ENCODE data around the gene SNRNP25. TPM values are rescaled to one million over a fixed set of nuclear protein-coding genes. Genes with fewer than 3 reads are reported as not detected.

SNRNP25 gene
- 21.6 and 45.2 TPM in 2 replicates for total RNA-seq

DNA sequence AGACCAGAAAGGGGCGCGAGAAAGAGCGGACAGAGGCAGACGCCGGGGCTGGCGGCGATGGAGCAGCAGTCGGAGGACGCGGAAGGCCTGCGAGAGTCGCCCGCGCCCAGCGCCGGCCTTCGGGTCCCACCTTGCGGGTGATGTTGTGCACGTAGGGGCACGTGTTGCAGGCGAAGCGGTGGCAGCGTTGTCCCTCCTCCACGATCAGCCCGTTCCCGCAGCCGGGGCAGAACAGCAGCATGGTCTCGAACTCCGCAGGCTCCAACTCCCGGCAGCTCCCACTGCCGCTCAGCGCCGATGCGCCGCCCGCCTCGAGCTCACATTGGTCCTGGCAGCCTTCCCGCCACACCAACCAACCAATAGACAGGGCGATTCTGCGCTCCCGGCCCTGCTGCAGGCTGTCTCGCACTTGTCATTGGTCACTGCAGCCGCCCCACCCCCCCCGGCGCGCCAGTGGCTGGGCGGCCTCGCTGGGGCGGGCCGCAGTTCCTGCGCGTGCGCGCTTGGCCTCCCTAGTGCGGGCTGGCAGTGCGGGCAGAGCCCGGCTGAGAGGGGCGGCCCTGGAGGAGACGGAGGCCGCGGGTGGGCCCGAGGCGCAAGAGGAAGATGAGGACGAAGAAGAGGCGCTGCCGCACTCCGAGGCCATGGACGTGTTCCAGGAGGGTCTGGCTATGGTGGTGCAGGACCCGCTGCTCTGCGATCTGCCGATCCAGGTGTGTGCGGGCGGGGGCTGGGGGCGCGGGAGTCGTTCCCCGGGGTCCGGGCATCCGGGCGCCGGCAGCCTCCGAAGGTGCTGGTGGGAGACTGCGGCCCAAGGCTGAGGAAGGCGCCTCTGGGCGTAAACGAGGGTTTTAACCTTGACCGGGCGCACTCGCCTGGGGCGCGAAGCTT is at the start of gene SNRNP25, which contains the start of gene POLR3K:
SNRNP25 (plus strand) TSS at position 483 of the 891 bp plus-strand sequence; CDS start at position 672, 189 bp downstream.
POLR3K (minus strand) TSS at position 263 of the 891 bp plus-strand sequence; CDS start at position 241, 22 bp downstream.

DNA sequence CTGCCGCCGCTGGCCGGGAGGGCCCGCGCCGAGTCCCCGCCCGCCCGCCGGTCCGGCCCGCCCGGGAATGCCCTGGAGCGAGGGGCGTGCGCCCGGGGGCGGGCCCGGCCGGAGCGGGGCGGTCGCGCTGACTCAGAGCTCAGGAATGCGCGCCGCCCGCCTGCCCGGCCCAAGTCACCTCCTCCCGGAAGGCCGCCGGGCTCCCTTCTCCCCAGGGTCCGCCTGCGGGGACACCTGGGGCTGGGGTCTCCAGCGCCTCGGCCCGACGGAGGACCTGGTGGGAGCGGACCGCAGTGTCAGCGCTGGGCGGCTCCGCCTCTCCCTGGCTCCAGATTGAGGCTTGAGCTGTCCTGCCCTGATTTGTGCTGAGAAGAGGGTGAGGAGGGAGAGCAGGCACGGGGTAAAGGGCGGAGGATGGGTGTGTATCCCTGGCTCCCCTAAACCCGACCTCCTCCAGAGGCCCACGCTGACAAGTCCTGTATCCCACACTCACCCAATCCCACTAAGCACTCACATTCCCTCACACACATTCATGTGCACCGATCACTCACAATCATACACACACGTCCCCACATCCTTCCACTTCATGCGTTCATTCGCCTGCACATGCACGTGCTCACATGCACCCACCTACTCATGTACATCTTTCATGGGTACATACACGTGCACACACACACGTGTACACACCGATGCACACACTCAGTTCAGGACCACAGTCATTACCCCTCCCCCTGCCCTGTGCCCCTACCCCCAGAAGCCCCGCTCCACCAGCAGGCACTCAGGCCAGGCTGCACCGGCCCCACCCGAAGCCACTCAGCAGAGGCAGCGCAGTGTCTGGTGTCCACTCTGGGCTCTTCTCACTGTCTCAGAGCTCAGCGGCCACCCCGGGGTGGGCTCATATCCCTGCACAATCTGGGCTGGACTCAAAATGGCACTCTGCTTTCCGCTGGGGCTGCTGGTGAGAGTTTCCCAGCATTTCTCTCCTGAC is 19.2 kb downstream of the SNRNP25 start, which contains the start of gene RHBDF1:
RHBDF1 (minus strand) TSS at position 71 of the 988 bp plus-strand sequence. CDS start 7,616 bp downstream, outside the sequence.

DNA sequence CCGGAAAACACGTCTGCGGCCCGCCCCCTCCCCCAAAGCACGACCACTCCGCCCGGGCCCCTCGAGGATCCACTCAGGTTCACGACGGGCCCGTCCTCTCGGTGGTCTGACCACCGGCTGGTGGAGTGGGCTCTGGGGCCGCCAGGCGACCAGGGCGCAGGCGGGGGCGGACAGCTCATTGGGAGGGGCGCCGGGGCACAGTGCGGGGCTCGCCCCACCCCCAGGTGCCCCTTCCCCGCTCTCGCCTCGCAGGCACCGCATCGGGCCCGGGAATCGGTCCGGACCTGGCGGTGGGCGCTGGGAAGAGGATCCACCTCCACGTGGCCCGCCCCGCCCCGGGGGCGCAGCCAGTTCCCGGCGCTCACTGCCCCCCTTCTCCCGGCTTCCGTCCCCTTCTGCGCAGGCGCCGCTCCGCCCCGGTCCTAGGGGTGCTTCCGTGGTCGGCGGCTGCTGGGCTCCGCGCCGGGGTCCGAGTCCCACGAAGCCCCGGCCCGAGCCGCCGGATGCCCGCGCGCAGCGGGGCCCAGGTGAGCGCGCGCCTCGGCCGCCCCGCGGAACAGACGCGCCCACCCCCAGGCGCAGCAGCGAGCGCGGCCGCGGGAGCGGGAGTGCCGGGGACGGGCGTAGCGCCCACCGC is 24.3 kb downstream of the SNRNP25 start, which contains the start of gene MPG:
MPG (plus strand) TSS at position 419 of the 637 bp plus-strand sequence; CDS start at position 504, 85 bp downstream.

Other genes starting within 250 kb of the SNRNP25 start
- 7.0 and 10.3 TPM in 2 replicates for gene POLR3K, start 220 bp upstream of the SNRNP25 start, total RNA-seq
- gene RHBDF1, start 18.8 kb downstream of the SNRNP25 start, total RNA-seq, result 20.6 and 36.4 TPM in 2 replicates
- gene MPG, start 24.4 kb downstream of the SNRNP25 start, total RNA-seq, result 138 and 165 TPM in 2 replicates
- 5.5 and 7.8 TPM in 2 replicates for gene NPRL3, start 84.8 kb downstream of the SNRNP25 start, total RNA-seq
- not detected in 2 replicates for gene HBZ, start 98.8 kb downstream of the SNRNP25 start, total RNA-seq
- gene HBM, start 112.2 kb downstream of the SNRNP25 start, total RNA-seq, result not detected in 2 replicates
- gene HBA2, start 119.0 kb downstream of the SNRNP25 start, total RNA-seq, result not detected in 2 replicates
- not detected in 2 replicates for gene HBA1, start 122.9 kb downstream of the SNRNP25 start, total RNA-seq
- 0.38 and 1.1 TPM in 2 replicates for gene HBQ1, start 126.6 kb downstream of the SNRNP25 start, total RNA-seq
- 37.3 and 42.9 TPM in 2 replicates for gene LUC7L, start 175.6 kb downstream of the SNRNP25 start, total RNA-seq
- 28.8 and 53.4 TPM in 2 replicates for gene FAM234A, start 181.0 kb downstream of the SNRNP25 start, total RNA-seq
- gene RGS11, start 222.1 kb downstream of the SNRNP25 start, total RNA-seq, result 1.6 and 1.9 TPM in 2 replicates
- gene ARHGDIG, start 226.8 kb downstream of the SNRNP25 start, total RNA-seq, result 3.5 and 7.3 TPM in 2 replicates
- gene PDIA2, start 229.3 kb downstream of the SNRNP25 start, total RNA-seq, result 0.09 and 0.28 TPM in 2 replicates

Measured in endothelial cell of coronary artery (primary cell).